Thymus (tissue), 11 donors: ENCODE data around the gene CAPN10. TPM values are rescaled to one million over a fixed set of nuclear protein-coding genes. Genes with fewer than 3 reads are reported as not detected.

ENCODE experiments used
- DNase-seq, 9 donors: peaks; one replicate each; pipeline ENCODE4 v3.0.0-alpha.2; 2013; ENCODE audit warnings: low spot score in 9 of 9, low read depth in 6 of 9, missing footprints in 1 of 9
- H3K27ac ChIP-seq, 2 donors: one replicate each; pipeline ENCODE4 v1.5.1; 2013; ENCODE audit warnings: control low read depth in 1 of 2, low read depth in 1 of 2, low read length in 1 of 2, mild to moderate bottlenecking in 1 of 2, moderate library complexity in 1 of 2
- H3K27me3 ChIP-seq, 2 donors: one replicate each; pipeline ENCODE4 v1.5.1; 2013; ENCODE audit warnings: low read length in 1 of 2; ENCODE audit not compliant: control insufficient read depth in 2 of 2, insufficient read depth in 1 of 2
- H3K36me3 ChIP-seq, 2 donors: one replicate each; pipeline ENCODE4 v1.5.1; 2013; ENCODE audit warnings: low read length in 1 of 2, mild to moderate bottlenecking in 1 of 2, moderate library complexity in 1 of 2; ENCODE audit not compliant: control insufficient read depth in 2 of 2, insufficient read depth in 2 of 2
- H3K4me1 ChIP-seq, 2 donors: one replicate each; pipeline ENCODE4 v1.5.1; 2013; ENCODE audit warnings: low read length in 2 of 2; ENCODE audit not compliant: control insufficient read depth in 2 of 2, insufficient read depth in 2 of 2
- H3K4me3 ChIP-seq, 2 donors: one replicate each; pipeline ENCODE4 v1.5.1; 2013; ENCODE audit warnings: low read length in 2 of 2, control low read depth in 1 of 2, mild to moderate bottlenecking in 1 of 2
- H3K9me3 ChIP-seq, 2 donors: one replicate each; pipeline ENCODE4 v1.5.1; 2013; ENCODE audit warnings: low read length in 1 of 2, mild to moderate bottlenecking in 1 of 2; ENCODE audit not compliant: control insufficient read depth in 2 of 2, insufficient read depth in 1 of 2
- WGBS: extraction: QIAGEN DNeasy Blood & Tissue Kit; methylation state at CpG from one replicate; pipeline ENCODE4 v1.1.7; 2013; 5-methylcytosine and 5-hydroxymethylcytosine counted together
- polyA plus RNA-seq: library from polyadenylated mRNA; stranded (reverse); fragments of 200-250 nt; gene quantifications from one replicate; pipeline ENCODE4 v1.2.3, GENCODE V29; 2013
- total RNA-seq: library from RNA; stranded (reverse); fragments of 120-200 nt; gene quantifications from one replicate; pipeline ENCODE4 v1.2.4, GENCODE V29; 2013
- donor health status: healthy.

The CAPN10 gene
- total and polyA plus RNA-seq, 2 donors = 34.1 to 67.0 TPM

DNA sequence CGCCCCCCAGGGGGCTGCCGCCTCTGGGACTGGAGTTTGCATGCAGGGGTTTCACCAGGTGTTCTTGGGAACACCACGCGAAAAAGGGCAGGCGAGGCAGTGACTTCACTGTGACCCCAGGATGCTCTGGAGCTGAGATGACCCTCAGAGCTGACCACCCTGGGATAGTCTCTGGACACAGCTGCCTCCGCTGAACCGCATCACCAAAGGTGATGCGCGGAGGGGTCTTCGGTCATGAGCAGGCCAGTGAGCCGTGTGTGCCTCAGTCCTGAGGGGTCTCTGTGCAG lies 56.2 kb downstream of the CAPN10 start:
- DNase-seq = no peak
- no peak overlapping the region for H3K27ac ChIP-seq
- whole genome bisulfite sequencing = 96% methylated on average over 11 of the region's 11 CpGs
- H3K36me3 ChIP-seq = no peaks in the 10 kb centered on the region
- peaks cover 0 to 14% of the 10 kb centered on the region in 2 donors for H3K27me3 ChIP-seq
- H3K4me1 ChIP-seq = no peaks in the 10 kb centered on the region
- H3K9me3 ChIP-seq = peaks cover 4 to 22% of the 10 kb centered on the region in 2 donors
- H3K4me3 ChIP-seq = no peak overlapping the region

DNA sequence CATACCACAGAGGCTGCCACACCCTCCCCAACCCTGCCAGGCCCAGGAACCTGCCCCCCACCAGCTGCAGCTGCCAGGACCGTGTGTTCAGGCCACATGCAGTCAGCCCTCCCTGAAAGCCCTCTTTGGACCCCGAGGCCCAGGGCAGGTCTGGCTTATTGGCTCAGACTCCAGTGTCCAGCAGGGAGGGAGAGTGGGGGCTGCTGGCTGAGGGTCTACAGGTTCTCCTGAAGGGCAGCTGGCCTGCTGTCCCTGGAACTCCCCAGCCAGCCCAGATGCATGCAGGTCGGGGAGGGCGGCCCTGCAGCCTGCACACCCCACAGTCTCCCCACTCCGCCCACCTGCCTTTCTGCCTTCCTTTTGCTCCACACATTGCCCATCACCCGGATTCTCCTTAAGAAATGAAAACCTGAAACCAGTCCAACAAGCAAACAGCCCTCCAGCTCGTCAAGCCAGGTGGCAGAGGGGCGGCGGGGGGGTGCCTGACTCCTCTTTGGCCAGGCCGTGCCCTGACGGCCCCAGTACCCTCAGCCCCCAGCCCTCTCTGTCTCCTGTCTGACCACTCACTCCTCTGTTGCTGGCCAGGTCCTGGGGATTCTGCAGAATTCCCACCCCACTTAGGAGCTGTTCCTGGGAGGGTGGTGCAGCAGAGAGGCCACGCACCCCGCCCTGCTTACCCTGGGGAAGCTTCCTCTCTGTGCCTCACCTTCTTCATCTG lies 56.7 kb downstream of the CAPN10 start:
- Histone ChIP-seq H3K4me1 (no peaks in the 10 kb centered on the region), H3K9me3 (peaks cover 4 to 22% of the 10 kb centered on the region in 2 donors), H3K4me3 (no peak overlapping the region), H3K36me3 (no peaks in the 10 kb centered on the region), H3K27me3 (peaks cover 0 to 19% of the 10 kb centered on the region in 2 donors), H3K27ac (no peak overlapping the region)
- 90% methylated on average over 13 of the region's 13 CpGs for WGBS
- no peak for DNase-seq

DNA sequence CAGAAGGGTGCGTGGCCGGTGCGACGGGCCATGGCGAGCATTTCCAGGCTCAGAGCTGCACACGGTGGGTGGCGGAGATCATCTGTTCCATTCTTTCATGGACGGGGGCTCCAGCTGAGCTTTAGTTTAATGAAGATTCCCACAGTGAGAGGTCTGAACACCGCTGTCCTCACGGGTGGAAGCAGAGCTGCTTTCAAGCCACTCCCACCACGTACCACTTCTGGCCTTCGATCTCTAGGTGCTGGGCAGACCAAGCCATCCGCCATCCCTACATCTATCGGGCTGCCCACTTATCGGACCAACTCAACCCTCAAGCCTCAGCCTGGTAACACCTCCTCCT lies 57.2 kb downstream of the CAPN10 start:
- Histone ChIP-seq H3K36me3 (no peaks in the 10 kb centered on the region), H3K4me3 (no peak overlapping the region), H3K27ac (no peak overlapping the region), H3K9me3 (peaks cover 4 to 22% of the 10 kb centered on the region in 2 donors), H3K27me3 (peaks cover 0 to 24% of the 10 kb centered on the region in 2 donors), H3K4me1 (peaks cover 0 to 2% of the 10 kb centered on the region in 2 donors)
- WGBS = 94% methylated on average over 15 of the region's 15 CpGs
- DNase-seq = no peak

DNA sequence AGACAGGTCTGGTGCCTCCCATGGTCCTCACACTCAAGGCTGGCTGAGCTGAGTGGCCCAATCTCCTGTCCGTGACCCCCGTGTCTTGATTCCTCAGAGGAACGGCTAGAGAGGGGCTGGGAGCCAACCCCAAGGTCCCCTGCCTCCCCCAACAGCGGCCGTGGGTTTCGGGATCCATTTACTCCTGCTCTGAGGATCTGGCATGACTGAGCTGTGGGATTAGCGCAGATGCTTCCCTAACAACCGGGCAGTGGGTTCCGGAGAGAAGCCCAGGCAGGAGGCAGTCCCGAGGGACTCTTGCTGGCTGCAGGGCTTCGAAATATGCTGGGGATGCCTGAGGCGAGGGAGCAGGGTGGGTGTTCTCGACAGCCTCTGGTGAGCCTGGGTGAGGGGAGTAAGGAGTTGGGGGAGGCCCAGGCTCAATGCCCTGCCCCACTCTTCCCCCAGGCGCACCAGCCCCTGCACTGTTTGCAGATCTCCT lies 57.7 kb downstream of the CAPN10 start:
- peaks cover 4 to 22% of the 10 kb centered on the region in 2 donors for H3K9me3 ChIP-seq
- H3K4me3 ChIP-seq = no peak overlapping the region
- no peak overlapping the region for H3K27ac ChIP-seq
- peaks cover 0 to 28% of the 10 kb centered on the region in 2 donors for H3K27me3 ChIP-seq
- no peaks in the 10 kb centered on the region for H3K36me3 ChIP-seq
- H3K4me1 ChIP-seq = peaks cover 0 to 2% of the 10 kb centered on the region in 2 donors
- DNase-seq = no peak
- 87% methylated on average over 14 of the region's 14 CpGs for WGBS

DNA sequence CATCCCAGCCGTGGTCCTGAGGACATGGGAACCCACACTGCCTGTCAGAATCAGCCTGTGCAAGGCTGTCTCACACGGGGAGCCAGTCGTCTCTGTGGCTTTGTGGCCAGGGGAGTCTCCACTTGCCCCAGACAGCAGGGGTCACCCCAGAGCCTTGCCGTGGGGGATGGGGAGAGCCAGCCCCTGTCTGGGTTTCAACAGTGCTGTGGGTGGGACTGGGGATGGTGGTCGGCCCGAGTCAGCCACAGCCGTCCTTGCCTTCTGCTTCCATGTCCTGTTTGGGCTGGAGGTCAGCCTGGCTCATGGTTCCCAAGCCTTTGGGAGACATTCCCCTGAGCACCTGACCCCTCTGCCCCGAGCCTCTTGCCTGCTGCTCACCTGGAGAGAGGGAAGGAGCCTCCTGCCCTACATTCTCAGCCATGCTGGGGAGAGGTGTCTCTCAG lies 58.3 kb downstream of the CAPN10 start:
- Histone ChIP-seq H3K36me3 (no peaks in the 10 kb centered on the region), H3K27ac (no peak overlapping the region), H3K4me1 (peaks cover 0 to 2% of the 10 kb centered on the region in 2 donors), H3K27me3 (peaks cover 0 to 32% of the 10 kb centered on the region in 2 donors), H3K9me3 (peaks cover 4 to 18% of the 10 kb centered on the region in 2 donors), H3K4me3 (no peak overlapping the region)
- no peak for DNase-seq
- WGBS = 63% methylated on average over 8 of the region's 8 CpGs

DNA sequence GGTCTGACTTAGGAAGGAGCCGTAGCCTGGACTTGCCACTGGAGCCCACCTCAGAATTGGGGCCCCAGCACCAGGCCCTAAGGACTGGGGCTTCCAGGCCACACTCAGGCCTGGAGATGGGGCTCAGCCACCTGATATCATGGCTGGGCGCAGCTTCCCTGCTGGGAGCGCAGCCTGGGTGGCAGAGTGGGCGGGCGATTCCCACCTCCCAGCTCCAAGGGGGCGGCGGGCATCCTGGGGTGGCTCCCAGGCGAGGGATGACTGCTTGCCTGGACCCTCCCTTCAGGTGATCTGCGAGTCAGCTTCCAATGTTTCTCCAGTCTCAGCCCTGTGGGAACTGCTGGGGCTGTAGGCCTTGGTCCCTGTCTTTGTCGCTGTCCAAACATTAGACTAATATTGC lies 58.8 kb downstream of the CAPN10 start:
- DNase-seq = no peak
- no peak overlapping the region for H3K4me3 ChIP-seq
- H3K4me1 ChIP-seq = peaks cover 0 to 2% of the 10 kb centered on the region in 2 donors
- WGBS = 91% methylated on average over 10 of the region's 10 CpGs
- peaks cover 0 to 34% of the 10 kb centered on the region in 2 donors for H3K27me3 ChIP-seq
- H3K36me3 ChIP-seq = no peaks in the 10 kb centered on the region
- peaks cover 4 to 17% of the 10 kb centered on the region in 2 donors for H3K9me3 ChIP-seq
- no peak overlapping the region for H3K27ac ChIP-seq

DNA sequence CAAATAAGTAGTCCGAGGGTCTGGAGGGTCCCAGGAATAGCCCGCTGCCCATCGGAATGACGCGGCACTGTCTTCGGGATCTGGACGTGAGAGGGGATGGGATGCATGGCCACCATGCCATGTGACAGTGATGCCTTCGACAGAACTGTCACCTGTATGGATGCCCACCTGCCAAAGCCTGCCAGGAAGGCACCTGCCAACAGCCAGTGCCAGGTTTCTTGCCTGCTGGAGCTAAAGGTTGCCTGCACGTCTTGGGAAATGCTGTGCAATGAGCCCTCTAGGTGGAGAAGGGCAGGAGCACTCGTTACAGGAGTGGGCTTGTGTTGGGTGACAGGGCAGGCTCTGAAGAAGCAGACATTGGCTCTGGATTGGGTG lies 59.3 kb downstream of the CAPN10 start:
- no peaks in the 10 kb centered on the region for H3K36me3 ChIP-seq
- peaks cover 0 to 38% of the 10 kb centered on the region in 2 donors for H3K27me3 ChIP-seq
- H3K27ac ChIP-seq = no peak overlapping the region
- H3K4me3 ChIP-seq = no peak overlapping the region
- whole genome bisulfite sequencing = 93% methylated on average over 10 of the region's 10 CpGs
- H3K9me3 ChIP-seq = peaks cover 4 to 17% of the 10 kb centered on the region in 2 donors
- no peak for DNase-seq
- peaks cover 0 to 2% of the 10 kb centered on the region in 2 donors for H3K4me1 ChIP-seq

DNA sequence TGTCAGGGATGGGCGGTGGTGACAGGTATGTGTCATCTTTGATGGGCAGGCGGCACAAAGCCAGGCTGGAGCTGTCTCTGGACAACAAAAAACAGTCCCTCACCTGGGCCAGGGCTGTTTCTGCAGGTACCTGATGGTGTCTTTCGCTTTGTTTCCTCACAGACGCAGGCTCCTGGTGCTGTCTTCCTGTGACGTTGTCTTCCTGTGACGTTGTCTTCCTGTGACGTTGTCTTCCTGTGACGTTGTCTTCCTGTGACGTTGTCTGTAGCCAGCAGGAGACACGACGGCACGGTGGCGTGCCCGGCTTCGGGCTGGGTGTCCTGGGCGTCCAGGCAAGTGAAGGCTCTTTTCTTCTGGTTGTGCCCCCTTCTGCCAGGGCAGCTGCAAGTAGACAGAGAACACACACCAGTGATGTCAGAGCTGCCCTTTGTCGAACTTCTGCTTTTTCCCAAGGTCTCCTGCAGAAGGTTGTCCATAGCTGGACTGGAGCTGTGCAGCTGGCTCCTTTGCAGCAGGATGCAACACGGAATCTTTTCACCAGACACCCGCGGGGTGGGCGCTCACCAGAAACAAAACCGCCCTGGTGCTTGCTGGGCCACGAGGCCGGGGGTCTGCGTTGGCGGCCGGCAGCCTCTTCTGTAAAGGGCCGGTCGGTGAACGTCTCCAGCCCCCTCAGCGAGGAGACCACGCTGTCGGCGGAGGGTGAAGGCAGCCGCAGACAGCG lies 59.8 kb downstream of the CAPN10 start:
- Histone ChIP-seq H3K4me1 (peaks cover 0 to 2% of the 10 kb centered on the region in 2 donors), H3K36me3 (no peaks in the 10 kb centered on the region), H3K4me3 (no peak overlapping the region), H3K27me3 (peaks cover 0 to 38% of the 10 kb centered on the region in 2 donors), H3K27ac (no peak overlapping the region), H3K9me3 (peaks cover 4 to 19% of the 10 kb centered on the region in 2 donors)
- DNase-seq = no peak
- WGBS = 87% methylated on average over 36 of the region's 36 CpGs

DNA sequence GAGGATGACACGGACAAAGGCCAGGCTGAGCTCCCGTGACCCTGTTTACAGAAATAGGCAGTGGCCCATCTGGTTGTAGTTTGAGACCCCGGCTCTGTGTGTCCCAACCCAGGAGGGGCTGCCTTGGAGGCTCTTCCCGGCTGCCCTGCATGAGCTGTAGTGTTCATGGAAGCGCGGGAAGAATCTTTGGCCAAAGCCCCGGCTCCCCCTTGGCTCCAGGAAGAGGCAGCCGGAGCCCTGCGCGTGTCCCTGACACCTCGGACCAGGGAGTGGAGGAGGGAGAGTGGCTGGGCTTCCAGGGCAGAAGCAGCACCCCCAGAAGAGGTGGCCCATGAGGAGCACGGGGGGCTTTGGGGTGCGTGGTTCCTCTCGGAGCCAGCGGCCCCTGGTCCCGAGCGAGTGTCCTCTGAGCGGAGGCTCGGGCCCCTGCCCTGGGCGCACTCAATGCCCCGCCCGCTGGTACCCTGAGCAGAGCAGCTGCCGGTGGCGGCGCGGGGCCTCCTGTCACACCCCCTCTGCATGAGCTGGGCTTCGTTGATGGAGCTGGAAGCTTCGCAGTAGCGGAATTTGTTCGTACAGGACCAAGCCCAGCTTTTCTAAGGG lies 60.5 kb downstream of the CAPN10 start:
- no peak overlapping the region for H3K27ac ChIP-seq
- H3K36me3 ChIP-seq = no peaks in the 10 kb centered on the region
- peaks cover 0 to 38% of the 10 kb centered on the region in 2 donors for H3K27me3 ChIP-seq
- H3K4me3 ChIP-seq = no peak overlapping the region
- H3K4me1 ChIP-seq = peaks cover 0 to 2% of the 10 kb centered on the region in 2 donors
- H3K9me3 ChIP-seq = peaks cover 3 to 16% of the 10 kb centered on the region in 2 donors
- WGBS = 89% methylated on average over 30 of the region's 30 CpGs
- no peak for DNase-seq
